ENCODE results near the gene SEPTIN10.

GRCh38 chr2:109531896-109532727, 81.7 kb downstream of the SEPTIN10 start:
- TF ChIP-seq EZH2 (IDR thresholded peaks at IDR 0.05; ENCODE audit: low read depth, low read length, severe bottlenecking) (no peak), CTCF (IDR thresholded peaks at IDR 0.05; ENCODE audit: control extremely low read depth in 1 of 3, insufficient read depth in 1 of 3, low read depth in 1 of 3, low read length in 3 of 3) (no peak), BCL11A (IDR thresholded peaks at IDR 0.05; ENCODE audit: low read depth in 2 of 2, low read length in 2 of 2) (no peak), ATF2 (IDR thresholded peaks at IDR 0.05; ENCODE audit: low read length) (no peak), SRF (IDR thresholded peaks at IDR 0.05; ENCODE audit: low read depth, low read length) (no peak), JUN (IDR thresholded peaks at IDR 0.05; ENCODE audit: low read depth, low read length) (no peak), SIN3A (conservative IDR thresholded peaks at IDR 0.05 in 1 of 2, IDR thresholded peaks at IDR 0.05 in 1 of 2; ENCODE audit: low read depth in 1 of 2, low read length in 2 of 2) (no peak), POLR2A (IDR thresholded peaks at IDR 0.05; ENCODE audit: control extremely low read depth in 1 of 2, low read depth in 2 of 2, low read length in 2 of 2) (no peak), FOSL1 (IDR thresholded peaks at IDR 0.05; ENCODE audit: insufficient read depth, low read depth, low read length) (no peak), SP1 (IDR thresholded peaks at IDR 0.05; ENCODE audit: low read depth, low read length) (no peak), NANOG (IDR thresholded peaks at IDR 0.05; ENCODE audit: insufficient read depth, low read depth, low read length, poor library complexity, severe bottlenecking) (no peak)

All from H1 (cell line).